HCT116 (cell line): Measurements from ENCODE around the gene OPCML.

Experiments
- POLR2A ChIP-seq: IDR thresholded peaks from 2 replicates; pipeline ENCODE4 v1.7.0; 2011; ENCODE audit warnings: borderline replicate concordance; ENCODE audit not compliant: insufficient read depth, insufficient read length; ENCODE audit errors: extremely low read depth
- TF ChIP-seq, protein P1 (sequence below), 3 experiments: fragments of 200-600 bp in 1 of 3; sonication (generic) in 1 of 3; IDR thresholded peaks in 2 of 3; conservative IDR thresholded peaks in 1 of 3; 2 replicates each; pipeline ENCODE4 v1.5.1; 2012 to 2017; ENCODE audit warnings: low read depth in 2 of 3, low read length in 2 of 3, antibody characterized with exemption in 1 of 3, borderline replicate concordance in 1 of 3, control low read depth in 1 of 3, mild to moderate bottlenecking in 1 of 3, mixed read lengths in 1 of 3, mixed run types in 1 of 3, moderate library complexity in 1 of 3; ENCODE audit not compliant: insufficient read depth in 1 of 3

DNA sequence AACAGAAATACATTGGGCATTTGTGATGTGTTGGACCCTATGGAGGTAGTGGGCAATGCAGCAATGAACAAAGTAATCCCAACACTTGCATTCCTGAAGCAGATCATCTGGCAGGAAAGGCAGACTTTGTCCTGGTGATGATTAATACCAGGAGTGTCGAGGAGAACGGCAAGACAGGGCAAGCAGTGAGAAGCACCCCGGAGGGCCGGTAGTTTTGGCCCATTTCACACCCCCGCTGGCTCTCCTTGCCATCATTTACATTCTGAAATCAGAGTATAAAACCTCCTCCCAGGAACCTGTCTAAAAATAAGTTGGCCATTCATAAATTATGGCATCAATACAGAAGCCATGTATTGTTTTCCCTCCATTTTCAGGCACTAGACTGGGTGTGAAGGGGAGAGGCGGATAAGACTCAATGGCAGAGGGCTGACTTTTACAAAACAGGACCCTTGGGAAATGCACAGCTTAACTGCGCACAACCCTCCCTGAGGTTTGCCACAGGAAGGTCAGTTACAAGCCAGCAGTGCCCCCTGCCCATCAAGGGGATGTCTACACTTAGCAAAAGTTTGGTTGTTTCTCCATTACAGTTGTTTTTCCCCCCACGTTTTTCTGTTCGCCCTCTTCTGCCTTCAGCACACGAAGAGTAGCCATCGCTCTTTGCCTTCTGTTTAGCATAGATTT lies 55.6 kb downstream of the OPCML start:
- no peak for TF ChIP-seq POLR2A
- TF ChIP-seq, protein P1, sequence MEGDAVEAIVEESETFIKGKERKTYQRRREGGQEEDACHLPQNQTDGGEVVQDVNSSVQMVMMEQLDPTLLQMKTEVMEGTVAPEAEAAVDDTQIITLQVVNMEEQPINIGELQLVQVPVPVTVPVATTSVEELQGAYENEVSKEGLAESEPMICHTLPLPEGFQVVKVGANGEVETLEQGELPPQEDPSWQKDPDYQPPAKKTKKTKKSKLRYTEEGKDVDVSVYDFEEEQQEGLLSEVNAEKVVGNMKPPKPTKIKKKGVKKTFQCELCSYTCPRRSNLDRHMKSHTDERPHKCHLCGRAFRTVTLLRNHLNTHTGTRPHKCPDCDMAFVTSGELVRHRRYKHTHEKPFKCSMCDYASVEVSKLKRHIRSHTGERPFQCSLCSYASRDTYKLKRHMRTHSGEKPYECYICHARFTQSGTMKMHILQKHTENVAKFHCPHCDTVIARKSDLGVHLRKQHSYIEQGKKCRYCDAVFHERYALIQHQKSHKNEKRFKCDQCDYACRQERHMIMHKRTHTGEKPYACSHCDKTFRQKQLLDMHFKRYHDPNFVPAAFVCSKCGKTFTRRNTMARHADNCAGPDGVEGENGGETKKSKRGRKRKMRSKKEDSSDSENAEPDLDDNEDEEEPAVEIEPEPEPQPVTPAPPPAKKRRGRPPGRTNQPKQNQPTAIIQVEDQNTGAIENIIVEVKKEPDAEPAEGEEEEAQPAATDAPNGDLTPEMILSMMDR (IDR thresholded peaks at IDR 0.05 in 2 of 3, conservative IDR thresholded peaks at IDR 0.05 in 1 of 3; ENCODE audit: borderline replicate concordance in 1 of 3, insufficient read depth in 1 of 3, low read depth in 2 of 3, low read length in 2 of 3) = no peak
